Hepatocyte (in vitro differentiated cells): ENCODE measurements around the gene GRIK4. TPM values are rescaled to one million over a fixed set of nuclear protein-coding genes. Genes with fewer than 3 reads are reported as not detected.

ENCODE experiments used
- DNase-seq: peaks from one replicate; pipeline ENCODE4 v3.0.0-alpha.2; 2016; ENCODE audit warnings: low spot score
- H2AFZ ChIP-seq: fragments of 200-600 bp; sonication (generic); 2 replicates; pipeline ENCODE4 v1.6.0; 2016; ENCODE audit warnings: antibody characterized with exemption, mild to moderate bottlenecking
- H3K27ac ChIP-seq: fragments of 200-600 bp; sonication (generic); 2 replicates; pipeline ENCODE4 v1.5.1; 2016; ENCODE audit warnings: mild to moderate bottlenecking
- H3K27me3 ChIP-seq: fragments of 200-600 bp; sonication (generic); 2 replicates; pipeline ENCODE4 v1.6.1; 2016
- H3K36me3 ChIP-seq: fragments of 200-600 bp; sonication (generic); replicated peaks from 2 replicates; pipeline ENCODE4 v1.5.1; 2016; ENCODE audit warnings: low read depth; ENCODE audit not compliant: insufficient read depth
- H3K4me1 ChIP-seq: fragments of 200-600 bp; sonication (generic); 2 replicates; pipeline ENCODE4 v1.5.1; 2016; ENCODE audit warnings: mild to moderate bottlenecking, moderate library complexity; ENCODE audit not compliant: insufficient read depth
- H3K4me2 ChIP-seq: fragments of 200-600 bp; sonication (generic); 2 replicates; pipeline ENCODE4 v1.6.0; 2016
- H3K4me3 ChIP-seq: fragments of 200-600 bp; sonication (generic); 2 replicates; pipeline ENCODE4 v1.5.1; 2016; ENCODE audit warnings: mild to moderate bottlenecking
- H3K79me2 ChIP-seq: fragments of 200-600 bp; sonication (generic); 2 replicates; pipeline ENCODE4 v1.6.0; 2017; ENCODE audit warnings: mild to moderate bottlenecking
- H3K9me2 ChIP-seq: fragments of 200-600 bp; sonication (generic); replicated peaks from 2 replicates; pipeline ENCODE4 v1.6.0; 2017; ENCODE audit warnings: mild to moderate bottlenecking; ENCODE audit not compliant: insufficient read depth
- H3K9me3 ChIP-seq: fragments of 200-600 bp; sonication (generic); 2 replicates; pipeline ENCODE4 v1.5.1; 2016; ENCODE audit warnings: low read depth, mild to moderate bottlenecking
- H4K20me1 ChIP-seq: fragments of 200-600 bp; sonication (generic); 2 replicates; pipeline ENCODE4 v1.6.0; 2016; ENCODE audit warnings: mild to moderate bottlenecking; ENCODE audit not compliant: insufficient read depth, poor library complexity, severe bottlenecking
- EZH2 ChIP-seq: fragments of 200-600 bp; sonication (generic); IDR thresholded peaks from 2 replicates; pipeline ENCODE4 v1.6.1; 2016; ENCODE audit warnings: antibody characterized with exemption, mild to moderate bottlenecking, borderline replicate concordance
- EZH2phosphoT487 ChIP-seq: fragments of 200-600 bp; sonication (generic); IDR thresholded peaks from one replicate; pipeline ENCODE4 v1.6.1; 2018; ENCODE audit warnings: antibody characterized with exemption, mild to moderate bottlenecking, low read depth, moderate library complexity; ENCODE audit not compliant: unreplicated experiment, severe bottlenecking
- WGBS: methylation state at CpG from one replicate; pipeline ENCODE4 v1.1.6; 2016; ENCODE audit warnings: low lambda C conversion rate; ENCODE audit errors: missing lambda C conversion rate; 5-methylcytosine and 5-hydroxymethylcytosine counted together
- polyA plus RNA-seq: library from polyadenylated mRNA; unstranded; fragments of >200 nt; fragmentation: Nextera tagmentation; extraction: Ambion mirVana; gene quantifications from 2 replicates; pipeline ENCODE4 v1.2.1, GENCODE V29; 2016
- total RNA-seq: library from RNA; depleted of rRNA; stranded (reverse); fragments of >200 nt; gene quantifications from 2 replicates; pipeline ENCODE4 v1.2.3, GENCODE V29; 2014
- TF ChIP-seq, protein P1 (sequence below): fragments of 200-600 bp; sonication (generic); IDR thresholded peaks from 2 replicates; pipeline ENCODE4 v1.5.1; 2016; ENCODE audit warnings: antibody characterized with exemption, mild to moderate bottlenecking; ENCODE audit not compliant: poor library complexity

Gene GRIK4
- total and polyA plus RNA-seq, 2 experiments from 2014 or later = 1.5 to 2.3 TPM

DNA sequence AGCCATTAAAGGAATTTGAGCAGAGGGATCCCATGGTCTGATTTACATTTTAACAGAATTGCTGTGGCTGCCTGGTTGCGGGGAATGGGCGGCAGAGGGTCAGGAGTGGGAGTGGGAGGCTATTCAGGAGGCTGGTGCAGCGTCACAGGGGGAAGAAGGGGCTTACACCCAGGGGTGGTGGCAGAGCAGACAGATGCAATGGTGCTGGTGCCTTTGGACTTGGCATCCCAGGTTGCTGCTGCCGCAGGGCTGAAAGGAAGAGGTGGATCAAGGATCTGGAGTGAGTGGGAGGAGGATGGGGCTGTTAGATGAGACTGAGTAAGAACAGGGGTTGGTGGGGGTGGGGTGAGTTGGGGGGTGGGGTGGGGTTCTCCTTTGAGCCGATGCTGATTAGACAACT is 38.5 kb downstream of the GRIK4 start:
- Histone ChIP-seq H3K27ac (no peak overlapping the region), H3K4me1 (peaks cover 19% of the 10 kb centered on the region), H3K4me3 (no peak overlapping the region), H3K9me2 (no peaks in the 10 kb centered on the region), H4K20me1 (no peaks in the 10 kb centered on the region), H3K4me2 (no peak overlapping the region), H3K9me3 (no peaks in the 10 kb centered on the region), H3K79me2 (no peaks in the 10 kb centered on the region), H3K36me3 (no peaks in the 10 kb centered on the region), H3K27me3 (no peaks in the 10 kb centered on the region), H2AFZ (no peak overlapping the region)
- no peak for DNase-seq
- TF ChIP-seq EZH2phosphoT487 (no peak), EZH2 (no peak)
- TF ChIP-seq, protein P1, sequence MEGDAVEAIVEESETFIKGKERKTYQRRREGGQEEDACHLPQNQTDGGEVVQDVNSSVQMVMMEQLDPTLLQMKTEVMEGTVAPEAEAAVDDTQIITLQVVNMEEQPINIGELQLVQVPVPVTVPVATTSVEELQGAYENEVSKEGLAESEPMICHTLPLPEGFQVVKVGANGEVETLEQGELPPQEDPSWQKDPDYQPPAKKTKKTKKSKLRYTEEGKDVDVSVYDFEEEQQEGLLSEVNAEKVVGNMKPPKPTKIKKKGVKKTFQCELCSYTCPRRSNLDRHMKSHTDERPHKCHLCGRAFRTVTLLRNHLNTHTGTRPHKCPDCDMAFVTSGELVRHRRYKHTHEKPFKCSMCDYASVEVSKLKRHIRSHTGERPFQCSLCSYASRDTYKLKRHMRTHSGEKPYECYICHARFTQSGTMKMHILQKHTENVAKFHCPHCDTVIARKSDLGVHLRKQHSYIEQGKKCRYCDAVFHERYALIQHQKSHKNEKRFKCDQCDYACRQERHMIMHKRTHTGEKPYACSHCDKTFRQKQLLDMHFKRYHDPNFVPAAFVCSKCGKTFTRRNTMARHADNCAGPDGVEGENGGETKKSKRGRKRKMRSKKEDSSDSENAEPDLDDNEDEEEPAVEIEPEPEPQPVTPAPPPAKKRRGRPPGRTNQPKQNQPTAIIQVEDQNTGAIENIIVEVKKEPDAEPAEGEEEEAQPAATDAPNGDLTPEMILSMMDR = no peak
- 75% methylated on average over 4 of the region's 5 CpGs for whole genome bisulfite sequencing

DNA sequence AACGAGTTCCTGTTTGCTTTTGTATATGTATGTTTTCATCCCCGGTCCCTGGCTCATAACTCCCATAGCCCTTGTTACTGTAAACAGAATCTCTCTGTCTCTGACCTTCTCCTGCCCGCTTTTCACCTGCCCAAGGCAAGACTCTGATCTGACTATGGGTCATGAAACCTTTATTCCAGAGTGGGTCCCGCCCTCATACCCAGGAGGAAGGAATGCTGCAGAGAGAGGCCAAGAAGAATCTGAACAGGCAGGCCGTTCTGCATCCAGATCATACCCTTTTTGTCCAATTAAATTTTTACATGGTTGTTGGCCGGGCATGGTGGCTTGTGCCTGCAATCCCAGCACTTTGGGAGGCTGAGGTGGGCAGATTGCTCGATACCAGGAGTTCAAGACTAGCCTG is 39.6 kb downstream of the GRIK4 start:
- no peak for DNase-seq
- Histone ChIP-seq H3K36me3 (no peaks in the 10 kb centered on the region), H3K27me3 (peaks cover 2% of the 10 kb centered on the region), H3K4me1 (peaks cover 24% of the 10 kb centered on the region), H4K20me1 (no peaks in the 10 kb centered on the region), H3K9me2 (no peaks in the 10 kb centered on the region), H3K79me2 (no peaks in the 10 kb centered on the region), H3K4me3 (no peak overlapping the region), H3K4me2 (no peak overlapping the region), H3K9me3 (no peaks in the 10 kb centered on the region), H2AFZ (no peak overlapping the region), H3K27ac (no peak overlapping the region)
- 80% methylated on average over 7 of the region's 7 CpGs for WGBS
- TF ChIP-seq EZH2 (no peak), EZH2phosphoT487 (no peak)
- TF ChIP-seq, protein P1 = no peak

DNA sequence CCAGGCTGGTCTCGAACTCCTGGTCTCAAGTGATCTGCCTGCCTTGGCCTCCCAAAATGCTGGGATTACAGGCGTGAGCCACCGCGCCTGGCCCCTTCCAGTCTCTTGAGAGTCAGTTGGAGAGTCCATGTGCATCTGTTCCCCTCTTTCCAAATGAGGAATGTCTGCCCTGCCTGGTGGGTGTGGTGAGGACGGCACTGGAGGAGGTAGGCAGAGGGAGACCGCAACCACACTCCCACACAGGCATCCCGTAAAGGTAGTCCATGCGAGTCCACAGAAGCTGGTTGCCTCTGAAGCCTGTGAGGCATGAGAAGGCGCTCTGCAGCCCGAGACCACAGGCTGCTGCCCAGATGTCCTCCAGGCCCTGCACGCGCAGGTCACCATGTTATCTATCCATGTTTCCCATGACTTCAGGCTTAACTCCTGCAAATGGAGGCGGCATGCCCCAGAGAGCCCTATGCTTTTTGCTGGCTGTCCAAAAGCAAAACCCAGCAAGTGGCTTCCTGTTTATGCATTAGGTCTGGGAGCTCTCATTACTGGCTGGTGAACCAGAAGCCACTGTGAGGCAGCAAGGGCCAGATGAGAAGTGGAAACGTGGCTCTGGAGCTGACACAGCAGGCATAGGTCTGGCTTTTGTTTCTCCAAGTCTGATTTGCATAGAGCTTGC is 43.4 kb downstream of the GRIK4 start:
- Histone ChIP-seq H3K27ac (no peak overlapping the region), H3K9me2 (no peaks in the 10 kb centered on the region), H3K4me3 (no peak overlapping the region), H3K27me3 (peaks cover 7% of the 10 kb centered on the region), H3K79me2 (no peaks in the 10 kb centered on the region), H3K9me3 (no peaks in the 10 kb centered on the region), H3K36me3 (no peaks in the 10 kb centered on the region), H3K4me2 (no peak overlapping the region), H4K20me1 (no peaks in the 10 kb centered on the region), H3K4me1 (peaks cover 5% of the 10 kb centered on the region), H2AFZ (no peak overlapping the region)
- 82% methylated on average over 14 of the region's 14 CpGs for WGBS
- TF ChIP-seq EZH2phosphoT487 (no peak), EZH2 (no peak)
- TF ChIP-seq, protein P1 = no peak
- no peak for DNase-seq

- Histone ChIP-seq H3K4me3 (no peak overlapping the region), H3K4me1 (peaks cover 5% of the 10 kb centered on the region), H3K27me3 (peaks cover 7% of the 10 kb centered on the region), H3K9me2 (no peaks in the 10 kb centered on the region), H3K79me2 (no peaks in the 10 kb centered on the region), H2AFZ (no peak overlapping the region), H3K4me2 (no peak overlapping the region), H4K20me1 (no peaks in the 10 kb centered on the region), H3K27ac (no peak overlapping the region), H3K9me3 (no peaks in the 10 kb centered on the region), H3K36me3 (no peaks in the 10 kb centered on the region)
- DNase-seq = no peak
- TF ChIP-seq, protein P1 = no peak
- no peak for TF ChIP-seq EZH2phosphoT487
- TF ChIP-seq EZH2 = no peak
- 45% methylated on average over 11 of the region's 11 CpGs for whole genome bisulfite sequencing
Observed at GRCh38 chr11:120555433-120555773, 43.9 kb downstream of the GRIK4 start.
